ENCODE results near the gene OR56A3. TPM values are rescaled to one million over a fixed set of nuclear protein-coding genes. Genes with fewer than 3 reads are reported as not detected.

OR56A3 gene
- total RNA-seq: not detected
- long read RNA-seq: 0 reads

GRCh38 chr11:5941951-5942350, at the start of gene OR56A3:
OR56A3 (plus strand) TSS chr11:5942251; CDS start chr11:5947347, 5,096 bp downstream.
- intact Hi-C loops (cut with micrococcal nuclease): no loop called here
- Histone ChIP-seq H3K4me3 (no peak within 1 kb of the TSS), H3K9me3 (replicated peaks) (peaks cover 6% of the 10 kb centered on the region), H3K27me3 (ENCODE audit: low read depth) (peaks cover 4% of the 10 kb centered on the region), H3K27ac (replicated peaks) (no peak within 1 kb of the TSS), H3K4me1 (no peaks in the 10 kb centered on the region), H3K36me3 (no peaks in the 10 kb centered on the region)
- no peak for TF ChIP-seq CTCF (IDR thresholded peaks at IDR 0.05; ENCODE audit: borderline replicate concordance)
- no peak for DNase-seq

- DNase-seq: no peak
- no peaks in the 10 kb centered on the region for H3K36me3 ChIP-seq
- H3K27me3 ChIP-seq (ENCODE audit: low read depth): peaks cover 20% of the 10 kb centered on the region
- H3K4me3 ChIP-seq: no peak within 1 kb of the TSS
- no peaks in the 10 kb centered on the region for H3K4me1 ChIP-seq
- no peak for TF ChIP-seq CTCF (IDR thresholded peaks at IDR 0.05; ENCODE audit: borderline replicate concordance)
- H3K9me3 ChIP-seq (replicated peaks): no peaks in the 10 kb centered on the region
- no peak within 1 kb of the TSS for H3K27ac ChIP-seq (replicated peaks)
- intact Hi-C loops (cut with micrococcal nuclease): no loop called here
Observed at GRCh38 chr11:5892908-5893307, 49.1 kb upstream of the OR56A3 start, which contains the start of gene OR52E5. OR52E5 (plus strand) TSS chr11:5893208; CDS start chr11:5900777, 7,569 bp downstream.

GRCh38 chr11:5899534-5899933, 42.5 kb upstream of the OR56A3 start:
- Histone ChIP-seq H3K4me3 (no peak overlapping the region), H3K27ac (replicated peaks) (no peak overlapping the region), H3K9me3 (replicated peaks) (peaks cover 4% of the 10 kb centered on the region), H3K36me3 (no peaks in the 10 kb centered on the region), H3K27me3 (ENCODE audit: low read depth) (peaks cover 7% of the 10 kb centered on the region), H3K4me1 (no peaks in the 10 kb centered on the region)
- no peak for TF ChIP-seq CTCF (IDR thresholded peaks at IDR 0.05; ENCODE audit: borderline replicate concordance)
- no peak for DNase-seq
- intact Hi-C loops (cut with micrococcal nuclease): no loop called here

- Histone ChIP-seq H3K4me1 (no peaks in the 10 kb centered on the region), H3K9me3 (replicated peaks) (peaks cover 30% of the 10 kb centered on the region), H3K27ac (replicated peaks) (no peak overlapping the region), H3K4me3 (no peak overlapping the region), H3K27me3 (ENCODE audit: low read depth) (no peaks in the 10 kb centered on the region), H3K36me3 (no peaks in the 10 kb centered on the region)
- DNase-seq: no peak
- TF ChIP-seq CTCF (IDR thresholded peaks at IDR 0.05; ENCODE audit: borderline replicate concordance): no peak
- intact Hi-C loops (cut with micrococcal nuclease): no loop called here
Observed at GRCh38 chr11:5910540-5910939, 31.5 kb upstream of the OR56A3 start.

GRCh38 chr11:5922749-5923426, 19.2 kb upstream of the OR56A3 start:
- H3K27me3 ChIP-seq (ENCODE audit: low read depth): no peaks in the 10 kb centered on the region
- H3K4me3 ChIP-seq: no peak overlapping the region
- TF ChIP-seq CTCF (IDR thresholded peaks at IDR 0.05; ENCODE audit: borderline replicate concordance): no peak
- DNase-seq: no peak
- peaks cover 55% of the 10 kb centered on the region for H3K9me3 ChIP-seq (replicated peaks)
- no peaks in the 10 kb centered on the region for H3K4me1 ChIP-seq
- intact Hi-C loops (cut with micrococcal nuclease): no loop called here
- H3K27ac ChIP-seq (replicated peaks): no peak overlapping the region
- no peaks in the 10 kb centered on the region for H3K36me3 ChIP-seq

Measured in left ventricle myocardium inferior (tissue), 1 donor.